ENCODE measurements around the gene PCLO.
A peak's percentile ranks its signal among the peaks of the same experiment; 100 is the strongest.

The PCLO gene

DNA sequence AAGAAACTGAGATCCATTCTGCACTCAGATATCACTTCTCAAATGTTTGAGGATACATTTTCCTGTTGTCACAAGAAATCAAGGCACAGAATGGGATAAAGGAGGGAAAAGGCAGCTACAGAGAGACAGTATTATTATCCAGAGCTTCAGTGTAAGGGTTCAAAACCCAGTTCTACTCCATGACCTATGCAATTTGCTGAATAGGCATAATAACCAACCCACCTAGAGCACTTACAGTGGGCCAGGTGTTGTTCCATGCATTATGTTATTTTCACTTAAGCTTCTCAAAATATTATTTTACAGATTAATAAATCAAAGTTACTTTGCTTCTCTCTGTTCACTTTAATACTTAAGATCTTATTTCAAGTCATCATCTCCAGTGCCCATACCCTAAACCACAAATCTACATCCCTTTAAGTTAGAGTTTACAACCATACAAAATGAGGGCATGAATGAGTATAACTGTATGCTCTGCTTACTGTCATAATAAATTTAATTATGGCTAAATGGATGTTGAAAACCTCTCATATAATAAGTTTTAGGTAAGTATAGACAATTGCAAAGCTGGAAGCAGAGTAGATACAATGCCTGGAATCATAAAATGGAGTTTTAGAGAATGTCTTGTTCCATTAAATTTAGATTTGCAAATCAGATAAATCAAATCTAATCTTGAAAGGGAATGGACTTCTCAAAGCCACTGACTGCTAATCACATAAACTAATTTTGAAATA, 28.1 kb upstream of the PCLO start:
- no peak overlapping the region for H3K23ac ChIP-seq (ENCODE audit: low read length)
- no peak for DNase-seq
- H3K9ac ChIP-seq (ENCODE audit: low read length): no peak overlapping the region

DNA sequence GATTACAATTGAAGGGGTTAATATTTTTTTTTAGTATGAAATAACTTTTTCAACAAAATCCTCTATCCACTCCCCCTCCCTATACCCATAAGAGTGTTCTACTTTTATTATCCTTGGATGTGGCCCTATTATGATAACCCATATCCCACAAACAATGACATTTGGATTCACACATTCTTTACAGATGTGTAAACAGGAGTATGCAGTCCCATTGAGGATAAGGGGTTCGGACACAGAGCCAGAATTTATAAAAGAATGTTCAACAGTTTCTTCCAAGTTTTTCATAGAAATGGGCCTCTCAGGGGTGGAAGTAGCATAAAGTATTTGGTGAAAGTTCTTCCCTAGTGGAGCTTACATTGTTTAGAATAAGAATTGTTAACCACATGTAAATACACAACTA, 16.1 kb upstream of the PCLO start:
- no CpG with 5 or more reads among the region's 1 CpG for WGBS (ENCODE audit: extremely low coverage, insufficient coverage, low lambda C conversion rate)
- Histone ChIP-seq H3K4me2 (ENCODE audit: low read length) (no peak overlapping the region), H3K23ac (ENCODE audit: low read length) (no peak overlapping the region), H3K79me2 (ENCODE audit: control insufficient read depth, insufficient read depth, low read length) (no peaks in the 10 kb centered on the region), H3K18ac (ENCODE audit: low read length) (no peak overlapping the region), H3K56ac (ENCODE audit: low read length) (no peak overlapping the region), H2AK5ac (ENCODE audit: low read length) (no peak overlapping the region), H2BK120ac (ENCODE audit: low read depth, low read length) (no peak overlapping the region), H3K36me3 (ENCODE audit: control insufficient read depth, insufficient read depth, low read length) (no peaks in the 10 kb centered on the region), H4K8ac (ENCODE audit: low read depth, low read length) (no peak overlapping the region), H3K4me1 (ENCODE audit: control insufficient read depth, low read depth, low read length) (no peaks in the 10 kb centered on the region), H3K4ac (ENCODE audit: low read depth, low read length) (no peak overlapping the region), H2BK5ac (ENCODE audit: low read length) (no peak overlapping the region), H3K79me1 (ENCODE audit: low read length) (no peaks in the 10 kb centered on the region), H2BK15ac (replicated peaks; ENCODE audit: low read depth) (no peak overlapping the region), H4K5ac (ENCODE audit: low read length) (no peak overlapping the region), H3K27me3 (ENCODE audit: insufficient read depth, low read length, poor library complexity) (no peaks in the 10 kb centered on the region), H3K4me3 (ENCODE audit: low read length) (no peak overlapping the region), H3K27ac (ENCODE audit: low read depth, low read length) (no peak overlapping the region), H3K9ac (ENCODE audit: low read length) (no peak overlapping the region)
- DNase-seq: no peak

More for the DNA sequence above, 28.1 kb upstream of the PCLO start:
- no peak overlapping the region for H3K4me3 ChIP-seq (ENCODE audit: low read length)
- H3K79me1 ChIP-seq (ENCODE audit: low read length): no peaks in the 10 kb centered on the region
- H4K8ac ChIP-seq (ENCODE audit: low read depth, low read length): no peak overlapping the region
- no peak overlapping the region for H2AK5ac ChIP-seq (ENCODE audit: low read length)
- H4K5ac ChIP-seq (ENCODE audit: low read length): no peak overlapping the region
- no peak overlapping the region for H3K4me2 ChIP-seq (ENCODE audit: low read length)
- H2BK15ac ChIP-seq (replicated peaks; ENCODE audit: low read depth): no peak overlapping the region
- no peaks in the 10 kb centered on the region for H3K79me2 ChIP-seq (ENCODE audit: control insufficient read depth, insufficient read depth, low read length)
- no peaks in the 10 kb centered on the region for H3K36me3 ChIP-seq (ENCODE audit: control insufficient read depth, insufficient read depth, low read length)
- H3K18ac ChIP-seq (ENCODE audit: low read length): no peak overlapping the region
- no peak overlapping the region for H2BK5ac ChIP-seq (ENCODE audit: low read length)
- no peak overlapping the region for H3K56ac ChIP-seq (ENCODE audit: low read length)
- H3K27me3 ChIP-seq (ENCODE audit: insufficient read depth, low read length, poor library complexity): no peaks in the 10 kb centered on the region
- no peak overlapping the region for H2BK120ac ChIP-seq (ENCODE audit: low read depth, low read length)
- H3K4ac ChIP-seq (ENCODE audit: low read depth, low read length): no peak overlapping the region
- H3K27ac ChIP-seq (ENCODE audit: low read depth, low read length): no peak overlapping the region
- no peaks in the 10 kb centered on the region for H3K4me1 ChIP-seq (ENCODE audit: control insufficient read depth, low read depth, low read length)

DNA sequence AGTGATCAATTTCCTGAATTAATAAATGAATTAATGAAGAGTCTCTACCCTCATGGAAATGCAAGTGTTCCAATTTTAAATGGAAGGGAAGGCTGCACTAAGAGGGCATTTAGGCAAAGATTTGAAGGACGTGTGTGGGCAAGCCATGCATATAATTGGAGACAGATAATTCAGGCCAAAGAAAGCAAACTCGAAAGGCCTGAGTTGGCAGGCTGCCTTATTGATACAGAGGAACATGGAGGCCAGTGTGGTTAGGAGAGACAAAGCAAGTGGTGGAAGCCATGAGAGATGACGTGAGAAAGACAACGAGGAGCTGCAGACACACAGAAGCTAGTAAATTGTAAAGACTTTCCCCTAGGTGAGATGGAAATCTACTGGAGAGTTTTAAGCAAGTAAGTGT, 15.4 kb upstream of the PCLO start:
- Histone ChIP-seq H3K4me2 (ENCODE audit: low read length) (no peak overlapping the region), H3K4ac (ENCODE audit: low read depth, low read length) (no peak overlapping the region), H3K79me2 (ENCODE audit: control insufficient read depth, insufficient read depth, low read length) (no peaks in the 10 kb centered on the region), H4K8ac (ENCODE audit: low read depth, low read length) (no peak overlapping the region), H3K56ac (ENCODE audit: low read length) (no peak overlapping the region), H3K23ac (ENCODE audit: low read length) (no peak overlapping the region), H3K18ac (ENCODE audit: low read length) (no peak overlapping the region), H3K79me1 (ENCODE audit: low read length) (no peaks in the 10 kb centered on the region), H4K5ac (ENCODE audit: low read length) (no peak overlapping the region), H2AK5ac (ENCODE audit: low read length) (no peak overlapping the region), H2BK15ac (replicated peaks; ENCODE audit: low read depth) (no peak overlapping the region), H3K27ac (ENCODE audit: low read depth, low read length) (no peak overlapping the region), H2BK5ac (ENCODE audit: low read length) (no peak overlapping the region), H2BK120ac (ENCODE audit: low read depth, low read length) (no peak overlapping the region), H3K4me1 (ENCODE audit: control insufficient read depth, low read depth, low read length) (no peaks in the 10 kb centered on the region), H3K4me3 (ENCODE audit: low read length) (no peak overlapping the region), H3K36me3 (ENCODE audit: control insufficient read depth, insufficient read depth, low read length) (no peaks in the 10 kb centered on the region), H3K9ac (ENCODE audit: low read length) (no peak overlapping the region), H3K27me3 (ENCODE audit: insufficient read depth, low read length, poor library complexity) (no peaks in the 10 kb centered on the region)
- WGBS (ENCODE audit: extremely low coverage, insufficient coverage, low lambda C conversion rate): no CpG with 5 or more reads among the region's 4 CpGs
- no peak for DNase-seq

DNA sequence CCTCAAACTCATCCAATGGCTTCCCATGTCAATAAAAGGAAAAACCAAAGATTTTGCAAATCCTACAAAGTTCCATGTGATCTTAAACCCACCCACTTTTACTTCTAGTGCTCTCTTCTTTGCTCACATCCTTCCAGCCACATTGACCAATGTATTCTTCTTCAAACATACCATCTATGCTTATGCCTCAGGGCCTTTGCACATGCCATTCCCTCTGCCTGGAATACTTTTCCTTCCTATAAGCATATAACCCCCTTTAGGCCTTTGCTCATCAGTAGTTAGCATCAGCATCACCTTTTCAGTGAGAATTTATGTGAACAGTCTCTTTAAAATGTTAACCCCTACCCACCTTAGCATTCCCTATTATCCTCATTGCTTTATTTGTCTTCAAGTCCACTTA, 11.0 kb upstream of the PCLO start:
- Histone ChIP-seq H2AK5ac (ENCODE audit: low read length) (no peak overlapping the region), H3K9ac (ENCODE audit: low read length) (no peak overlapping the region), H3K18ac (ENCODE audit: low read length) (no peak overlapping the region), H3K4ac (ENCODE audit: low read depth, low read length) (no peak overlapping the region), H2BK15ac (replicated peaks; ENCODE audit: low read depth) (no peak overlapping the region), H4K8ac (ENCODE audit: low read depth, low read length) (no peak overlapping the region), H3K4me1 (ENCODE audit: control insufficient read depth, low read depth, low read length) (no peaks in the 10 kb centered on the region), H3K4me3 (ENCODE audit: low read length) (no peak overlapping the region), H3K79me1 (ENCODE audit: low read length) (no peaks in the 10 kb centered on the region), H2BK5ac (ENCODE audit: low read length) (no peak overlapping the region), H3K23ac (ENCODE audit: low read length) (no peak overlapping the region), H4K5ac (ENCODE audit: low read length) (no peak overlapping the region), H3K27me3 (ENCODE audit: insufficient read depth, low read length, poor library complexity) (no peaks in the 10 kb centered on the region), H3K79me2 (ENCODE audit: control insufficient read depth, insufficient read depth, low read length) (no peaks in the 10 kb centered on the region), H3K36me3 (ENCODE audit: control insufficient read depth, insufficient read depth, low read length) (no peaks in the 10 kb centered on the region), H2BK120ac (ENCODE audit: low read depth, low read length) (no peak overlapping the region), H3K4me2 (ENCODE audit: low read length) (no peak overlapping the region), H3K27ac (ENCODE audit: low read depth, low read length) (no peak overlapping the region), H3K56ac (ENCODE audit: low read length) (no peak overlapping the region)
- DNase-seq: no peak

DNA sequence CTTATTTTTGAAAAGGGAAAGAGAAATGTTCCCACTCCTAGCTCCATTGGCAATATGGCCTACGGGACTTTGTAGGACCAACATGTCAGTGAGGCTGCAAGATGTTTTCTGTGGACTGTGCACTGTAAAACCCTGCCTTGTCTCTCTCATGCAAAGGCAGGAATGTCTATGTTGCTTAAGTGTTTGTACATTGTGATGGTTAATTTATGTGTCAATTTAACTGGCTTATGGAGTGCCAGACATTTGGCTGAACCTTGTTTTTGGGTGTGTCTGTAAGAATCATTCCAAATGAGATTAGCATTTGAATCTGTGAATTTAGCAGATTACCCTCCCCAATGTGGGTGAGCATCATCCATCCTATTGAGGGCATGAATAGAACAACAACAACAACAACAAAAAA, 4.1 kb upstream of the PCLO start:
- no peak overlapping the region for H4K5ac ChIP-seq (ENCODE audit: low read length)
- no peaks in the 10 kb centered on the region for H3K36me3 ChIP-seq (ENCODE audit: control insufficient read depth, insufficient read depth, low read length)
- no peak overlapping the region for H3K23ac ChIP-seq (ENCODE audit: low read length)
- no peak for DNase-seq
- H4K8ac ChIP-seq (ENCODE audit: low read depth, low read length): no peak overlapping the region
- no peak overlapping the region for H2AK5ac ChIP-seq (ENCODE audit: low read length)
- no peak overlapping the region for H3K4me3 ChIP-seq (ENCODE audit: low read length)
- no peaks in the 10 kb centered on the region for H3K4me1 ChIP-seq (ENCODE audit: control insufficient read depth, low read depth, low read length)
- no peaks in the 10 kb centered on the region for H3K79me1 ChIP-seq (ENCODE audit: low read length)
- H2BK5ac ChIP-seq (ENCODE audit: low read length): no peak overlapping the region
- no peak overlapping the region for H3K9ac ChIP-seq (ENCODE audit: low read length)
- H2BK15ac ChIP-seq (replicated peaks; ENCODE audit: low read depth): no peak overlapping the region
- no peak overlapping the region for H3K18ac ChIP-seq (ENCODE audit: low read length)
- H3K79me2 ChIP-seq (ENCODE audit: control insufficient read depth, insufficient read depth, low read length): no peaks in the 10 kb centered on the region
- no peak overlapping the region for H3K4me2 ChIP-seq (ENCODE audit: low read length)
- peaks cover 2% of the 10 kb centered on the region for H3K27me3 ChIP-seq (ENCODE audit: insufficient read depth, low read length, poor library complexity)
- H2BK120ac ChIP-seq (ENCODE audit: low read depth, low read length): no peak overlapping the region
- no peak overlapping the region for H3K27ac ChIP-seq (ENCODE audit: low read depth, low read length)
- no peak overlapping the region for H3K4ac ChIP-seq (ENCODE audit: low read depth, low read length)
- WGBS (ENCODE audit: extremely low coverage, insufficient coverage, low lambda C conversion rate): no CpG with 5 or more reads among the region's 1 CpG
- no peak overlapping the region for H3K56ac ChIP-seq (ENCODE audit: low read length)

DNA sequence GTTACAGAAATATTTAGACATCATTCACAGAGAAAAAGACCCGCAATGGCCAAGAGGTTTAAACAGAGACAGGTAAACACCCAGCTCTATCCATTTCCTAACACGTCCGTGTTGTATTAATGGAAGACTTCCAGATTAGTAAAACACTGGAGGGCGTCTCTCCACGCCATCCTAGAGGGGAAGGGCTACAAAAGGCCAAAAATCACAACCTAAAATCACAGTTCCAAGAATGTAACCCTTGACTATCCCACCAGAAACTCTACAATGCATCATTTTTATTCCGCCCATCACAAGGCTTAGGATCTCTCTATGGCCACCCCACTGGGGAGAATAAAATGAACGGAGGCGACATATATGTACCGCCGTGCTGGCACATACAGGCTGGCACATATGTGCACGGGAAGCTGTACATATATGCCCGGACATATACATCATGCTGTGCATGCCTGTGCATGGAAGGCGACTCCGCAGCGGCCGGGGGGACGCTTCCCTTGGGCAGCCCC, 734 bp downstream of the PCLO start:
- no peak overlapping the region for H3K4ac ChIP-seq (ENCODE audit: low read depth, low read length)
- peak overlapping the region; percentile 71 for H3K9ac ChIP-seq (ENCODE audit: low read length)
- WGBS (ENCODE audit: extremely low coverage, insufficient coverage, low lambda C conversion rate): no CpG with 5 or more reads among the region's 17 CpGs
- H2BK15ac ChIP-seq (replicated peaks; ENCODE audit: low read depth): no peak overlapping the region
- no peaks in the 10 kb centered on the region for H3K36me3 ChIP-seq (ENCODE audit: control insufficient read depth, insufficient read depth, low read length)
- no peak overlapping the region for H3K27ac ChIP-seq (ENCODE audit: low read depth, low read length)
- H2AK5ac ChIP-seq (ENCODE audit: low read length): no peak overlapping the region
- peak; percentile 2 for DNase-seq
- H3K4me1 ChIP-seq (ENCODE audit: control insufficient read depth, low read depth, low read length): no peaks in the 10 kb centered on the region
- H3K79me1 ChIP-seq (ENCODE audit: low read length): no peaks in the 10 kb centered on the region
- no peak overlapping the region for H4K5ac ChIP-seq (ENCODE audit: low read length)
- no peak overlapping the region for H2BK5ac ChIP-seq (ENCODE audit: low read length)
- H4K8ac ChIP-seq (ENCODE audit: low read depth, low read length): no peak overlapping the region
- H3K4me3 ChIP-seq (ENCODE audit: low read length): peak overlapping the region; percentile 64
- no peak overlapping the region for H3K18ac ChIP-seq (ENCODE audit: low read length)
- no peak overlapping the region for H2BK120ac ChIP-seq (ENCODE audit: low read depth, low read length)
- H3K27me3 ChIP-seq (ENCODE audit: insufficient read depth, low read length, poor library complexity): peaks cover 1% of the 10 kb centered on the region
- H3K4me2 ChIP-seq (ENCODE audit: low read length): peak overlapping the region; percentile 91
- peak overlapping the region; percentile 84 for H3K56ac ChIP-seq (ENCODE audit: low read length)
- H3K79me2 ChIP-seq (ENCODE audit: control insufficient read depth, insufficient read depth, low read length): no peaks in the 10 kb centered on the region
- H3K23ac ChIP-seq (ENCODE audit: low read length): no peak overlapping the region

Data from mesendoderm (in vitro differentiated cells).